Neural cell (in vitro differentiated cells): Measurements from ENCODE around the gene ADSS2.

Experiments
- CTCF ChIP-seq: fragments of 450-650 bp; IDR thresholded peaks from 2 replicates; pipeline ENCODE4 v1.5.1; 2014; ENCODE audit warnings: antibody characterized with exemption, mild to moderate bottlenecking, moderate library complexity; ENCODE audit not compliant: poor library complexity, severe bottlenecking
- EP300 ChIP-seq: fragments of 450-650 bp; conservative IDR thresholded peaks from 2 replicates; pipeline ENCODE4 v1.6.1; 2014; ENCODE audit warnings: antibody characterized with exemption, mild to moderate bottlenecking, moderate library complexity; ENCODE audit not compliant: poor library complexity, severe bottlenecking
- EZH2 ChIP-seq: fragments of 200-600, 300-800 bp; shearing (Covaris generic), sonication (generic); IDR thresholded peaks from 2 replicates; pipeline ENCODE4 v1.6.1; 2014; ENCODE audit warnings: antibody characterized with exemption, low read length, borderline replicate concordance, mild to moderate bottlenecking; ENCODE audit not compliant: insufficient read depth, poor library complexity, severe bottlenecking
- POLR2AphosphoS5 ChIP-seq: IDR thresholded peaks from 2 replicates; pipeline ENCODE4 v1.6.1; 2012
- RAD21 ChIP-seq: fragments of 450-650 bp; conservative IDR thresholded peaks from 2 replicates; pipeline ENCODE4 v1.6.1; 2014; ENCODE audit warnings: antibody characterized with exemption, mild to moderate bottlenecking, moderate library complexity
- TAF1 ChIP-seq: IDR thresholded peaks from 2 replicates; pipeline ENCODE4 v1.6.1; 2012; ENCODE audit warnings: low read depth

GRCh38 chr1:244361764-244362473 lies 89.8 kb downstream of the ADSS2 start:
- no peak for TF ChIP-seq EP300
- TF ChIP-seq CTCF = no peak
- TF ChIP-seq EZH2 = no peak
- TF ChIP-seq RAD21 = no peak
- TF ChIP-seq TAF1 = no peak
- TF ChIP-seq POLR2AphosphoS5 = no peak
